B cell (primary cell): Measurements from ENCODE around the gene ASB7. TPM values are rescaled to one million over a fixed set of nuclear protein-coding genes. Genes with fewer than 3 reads are reported as not detected.

Experiments used
- ATAC-seq: fragments of 200-7000 bp; cut with Tn5 transposase; one replicate; pipeline ENCODE4 v1.10.0; 2021; ENCODE audit warnings: low read depth, mild to moderate bottlenecking, moderate number of reproducible peaks, moderate library complexity
- CTCF ChIA-PET: fragments of 350-600 bp; sonication (Branson Sonifier 250); formaldehyde crosslinking; loops from one replicate; lab custom pipeline; 2021; ENCODE audit warnings: antibody characterized with exemption, inconsistent platforms; lab: Charles Lee
- POLR2A ChIA-PET: fragments of 350-600 bp; sonication (Branson Sonifier 250); formaldehyde crosslinking; loops from one replicate; lab custom pipeline; 2021; ENCODE audit warnings: antibody characterized with exemption; lab: Charles Lee
- DNase-seq: peaks from one replicate; pipeline ENCODE4 v3.0.0; 2013
- H2AFZ ChIP-seq: 2 replicates; pipeline ENCODE4 v1.6.1; 2012; ENCODE audit warnings: mild to moderate bottlenecking, low read depth, low read length; ENCODE audit not compliant: insufficient read depth, poor library complexity, severe bottlenecking
- H3K27ac ChIP-seq, 2 donors: 1 replicate in 1 of 2; 2 replicates in 1 of 2; pipeline ENCODE4 v1.5.1; 2012 to 2013; ENCODE audit warnings: low read length in 2 of 2, mild to moderate bottlenecking in 2 of 2, moderate library complexity in 1 of 2
- H3K27me3 ChIP-seq, 4 experiments: fragments of 200-600 bp in 1 of 4; sonication (generic) in 1 of 4; replicated peaks in 1 of 4; 1 replicate in 2 of 4; 2 replicates in 2 of 4; pipeline versions ENCODE4 v1.6.1 to v1.7.0; 2013 to 2016; ENCODE audit warnings: low read length in 3 of 4, mild to moderate bottlenecking in 2 of 4, mixed read lengths in 1 of 4, moderate library complexity in 1 of 4; ENCODE audit not compliant: insufficient read depth in 4 of 4, control insufficient read depth in 3 of 4; ENCODE audit errors: control extremely low read depth in 1 of 4
- H3K36me3 ChIP-seq, 2 experiments: replicated peaks in 1 of 2; 1 replicate in 1 of 2; 2 replicates in 1 of 2; pipeline versions ENCODE4 v1.6.1 to v1.7.1; 2013; ENCODE audit warnings: low read length in 1 of 2; ENCODE audit not compliant: insufficient read depth in 2 of 2, control insufficient read depth in 1 of 2; ENCODE audit errors: control extremely low read depth in 1 of 2, extremely low read depth in 1 of 2
- H3K4me1 ChIP-seq, 2 donors: fragments of 200-600 bp in 1 of 2; sonication (generic) in 1 of 2; 1 replicate in 1 of 2; 2 replicates in 1 of 2; pipeline versions ENCODE4 v1.5.1 to v1.6.1; 2013 to 2017; ENCODE audit warnings: low read length in 2 of 2; ENCODE audit not compliant: control insufficient read depth in 2 of 2, insufficient read depth in 2 of 2
- H3K4me2 ChIP-seq: replicated peaks from 2 replicates; pipeline ENCODE3; 2012; ENCODE audit warnings: mild to moderate bottlenecking, low read depth, low read length; ENCODE audit not compliant: poor library complexity, severe bottlenecking
- H3K4me3 ChIP-seq, 5 experiments: fragments of 200-600 bp in 1 of 5; sonication (generic) in 1 of 5; 1 replicate in 3 of 5; 2 replicates in 2 of 5; pipeline versions ENCODE4 v1.5.1 to v1.7.0; 2011 to 2016; ENCODE audit warnings: low read length in 4 of 5, mild to moderate bottlenecking in 4 of 5, low read depth in 2 of 5, control low read depth in 1 of 5, moderate library complexity in 1 of 5; ENCODE audit not compliant: insufficient read depth in 1 of 5; ENCODE audit errors: control extremely low read depth in 1 of 5, extremely low read depth in 1 of 5
- H3K79me2 ChIP-seq: fragments of 200-600 bp; sonication (generic); one replicate; pipeline ENCODE4 v1.6.0; 2016; ENCODE audit warnings: low read length; ENCODE audit not compliant: control insufficient read depth, insufficient read depth
- H3K9ac ChIP-seq: fragments of 200-600 bp; sonication (generic); 2 replicates; pipeline ENCODE4 v1.6.1; 2017; ENCODE audit warnings: mild to moderate bottlenecking, low read length, moderate library complexity
- H3K9me3 ChIP-seq, 3 donors: one replicate each; pipeline versions ENCODE4 v1.6.1 to v1.7.1; 2013; ENCODE audit warnings: low read length in 2 of 3; ENCODE audit not compliant: control insufficient read depth in 2 of 3, insufficient read depth in 1 of 3; ENCODE audit errors: control extremely low read depth in 1 of 3
- H4K20me1 ChIP-seq: 2 replicates; pipeline ENCODE4 v1.6.0; 2012; ENCODE audit warnings: mild to moderate bottlenecking, low read length; ENCODE audit not compliant: insufficient read depth, control insufficient read depth, poor library complexity, severe bottlenecking
- H3K27ac Mint-ChIP-seq: one replicate; pipeline ENCODE4 v1.8.0; 2021; ENCODE audit warnings: mixed read lengths
- H3K27me3 Mint-ChIP-seq: one replicate; pipeline ENCODE4 v1.8.0; 2021; ENCODE audit warnings: mixed read lengths
- H3K4me1 Mint-ChIP-seq: one replicate; pipeline ENCODE4 v1.8.0; 2021; ENCODE audit warnings: mixed read lengths
- H3K4me3 Mint-ChIP-seq: one replicate; pipeline ENCODE4 v1.8.0; 2021; ENCODE audit warnings: mixed read lengths
- H3K9me3 Mint-ChIP-seq: one replicate; pipeline ENCODE4 v1.8.0; 2022; ENCODE audit warnings: mixed read lengths; ENCODE audit not compliant: insufficient read depth
- CTCF ChIP-seq: fragments of 200-600 bp; IDR thresholded peaks from one replicate; pipeline ENCODE4 v1.8.0; 2022; ENCODE audit warnings: antibody characterized with exemption, mild to moderate bottlenecking
- EZH2 ChIP-seq: IDR thresholded peaks from 2 replicates; pipeline ENCODE4 v1.6.1; 2012; ENCODE audit warnings: borderline replicate concordance, low read depth, mild to moderate bottlenecking, moderate library complexity, low read length; ENCODE audit not compliant: insufficient read depth, poor library complexity, severe bottlenecking
- WGBS: methylation state at CpG from one replicate; pipeline ENCODE4 v1.1.5; 2013; ENCODE audit warnings: missing lambda C conversion rate; ENCODE audit not compliant: insufficient coverage; 5-methylcytosine and 5-hydroxymethylcytosine counted together
- intact Hi-C: fragments of 100-400 bp; cut with micrococcal nuclease; formaldehyde crosslinking; loops from one replicate; pipeline ENCODE4 v1.10.0; 2022
- polyA plus RNA-seq: library from polyadenylated mRNA; depleted of rRNA; stranded (reverse); fragments of >200 nt; gene quantifications from 2 replicates; pipeline ENCODE4 v1.2.3, GENCODE V29; 2012
- total RNA-seq, 2 donors: library from RNA; stranded (reverse); fragments of 120-200 nt in 1 of 2; gene quantifications; 1 replicate in 1 of 2; 2 replicates in 1 of 2; pipeline versions ENCODE4 v1.2.3 to v1.2.4, GENCODE V29; 2013 to 2022

Gene ASB7
- total and polyA plus RNA-seq, 2 donors (not counting 1 experiment from before 2014, with no cell fraction given) = 12.1 to 25.0 TPM

GRCh38 chr15:100688549-100689120 lies 86.2 kb downstream of the ASB7 start:
- Histone ChIP-seq H3K27me3 (peaks cover 0 to 3% (median 0%) of the 10 kb centered on the region in 4 experiments), H3K4me2 (no peak overlapping the region), H3K4me3 (no peak overlapping the region), H3K36me3 (no peaks in the 10 kb centered on the region), H3K27ac (no peak overlapping the region), H4K20me1 (no peaks in the 10 kb centered on the region), H3K79me2 (no peaks in the 10 kb centered on the region), H3K9ac (no peak overlapping the region), H3K4me1 (no peaks in the 10 kb centered on the region), H2AFZ (no peak overlapping the region), H3K9me3 (peaks cover 0 to 9% (median 0%) of the 10 kb centered on the region in 3 donors)
- peaks cover 19% of the 10 kb centered on the region for H3K27me3 Mint-ChIP-seq
- TF ChIP-seq CTCF = no peak
- TF ChIP-seq EZH2 = no peak
- WGBS = 86% methylated on average over 9 of the region's 13 CpGs
- H3K9me3 Mint-ChIP-seq = no peaks in the 10 kb centered on the region
- H3K4me3 Mint-ChIP-seq = no peak overlapping the region
- intact Hi-C loops = no loop called here
- ChIA-PET CTCF (no interaction called here), POLR2A (no interaction called here)
- DNase-seq (no peak), ATAC-seq (no peak)
- no peaks in the 10 kb centered on the region for H3K4me1 Mint-ChIP-seq
- H3K27ac Mint-ChIP-seq = no peak overlapping the region

GRCh38 chr15:100689131-100689899 lies 86.9 kb downstream of the ASB7 start:
- Mint-ChIP-seq H3K4me1 (no peaks in the 10 kb centered on the region), H3K4me3 (no peak overlapping the region), H3K9me3 (no peaks in the 10 kb centered on the region), H3K27ac (no peak overlapping the region), H3K27me3 (peaks cover 19% of the 10 kb centered on the region)
- Histone ChIP-seq H3K4me3 (no peak overlapping the region), H3K79me2 (no peaks in the 10 kb centered on the region), H3K27me3 (peaks cover 0 to 4% (median 0%) of the 10 kb centered on the region in 4 experiments), H2AFZ (no peak overlapping the region), H3K36me3 (no peaks in the 10 kb centered on the region), H3K27ac (no peak overlapping the region), H3K4me1 (no peaks in the 10 kb centered on the region), H3K4me2 (no peak overlapping the region), H3K9me3 (peaks cover 0 to 9% (median 0%) of the 10 kb centered on the region in 3 donors), H4K20me1 (no peaks in the 10 kb centered on the region), H3K9ac (no peak overlapping the region)
- no peak for DNase-seq
- ATAC-seq = no peak
- CTCF ChIA-PET = no interaction called here
- TF ChIP-seq EZH2 = no peak
- no peak for TF ChIP-seq CTCF
- intact Hi-C loops = no loop called here
- POLR2A ChIA-PET = no interaction called here
- 94% methylated on average over 11 of the region's 11 CpGs for WGBS
